T-helper 1 cell treated with Interleukin-12 subunit alpha and Interleukin-12 subunit beta and Interleukin-4 antibody, amounts not matched to agents 30 ng/mL and 1 ng/mL, for 36 hours (primary cell): Measurements from ENCODE around the gene PACS2. TPM values are rescaled to one million over a fixed set of nuclear protein-coding genes. Genes with fewer than 3 reads are reported as not detected.
"Not testable (repeated sequence)": the region's sequence is repeated elsewhere in the genome, so short reads cannot be mapped to it uniquely, and the experiment has no call there.

Experiments
- intact Hi-C: fragments of 100-400 bp; cut with micrococcal nuclease; formaldehyde crosslinking; loops from one replicate; pipeline ENCODE4 v1.15.1; 2024
- total RNA-seq: library from RNA; stranded (reverse); gene quantifications from 2 replicates; pipeline ENCODE4 v1.2.3, GENCODE V29; 2022

Gene PACS2
- total RNA-seq, 1 donor from 2014 or later = 35.8 TPM

- intact Hi-C loops = no loop called here
Observed at GRCh38 chr14:105330491-105330895, 15.9 kb downstream of the PACS2 start.

DNA sequence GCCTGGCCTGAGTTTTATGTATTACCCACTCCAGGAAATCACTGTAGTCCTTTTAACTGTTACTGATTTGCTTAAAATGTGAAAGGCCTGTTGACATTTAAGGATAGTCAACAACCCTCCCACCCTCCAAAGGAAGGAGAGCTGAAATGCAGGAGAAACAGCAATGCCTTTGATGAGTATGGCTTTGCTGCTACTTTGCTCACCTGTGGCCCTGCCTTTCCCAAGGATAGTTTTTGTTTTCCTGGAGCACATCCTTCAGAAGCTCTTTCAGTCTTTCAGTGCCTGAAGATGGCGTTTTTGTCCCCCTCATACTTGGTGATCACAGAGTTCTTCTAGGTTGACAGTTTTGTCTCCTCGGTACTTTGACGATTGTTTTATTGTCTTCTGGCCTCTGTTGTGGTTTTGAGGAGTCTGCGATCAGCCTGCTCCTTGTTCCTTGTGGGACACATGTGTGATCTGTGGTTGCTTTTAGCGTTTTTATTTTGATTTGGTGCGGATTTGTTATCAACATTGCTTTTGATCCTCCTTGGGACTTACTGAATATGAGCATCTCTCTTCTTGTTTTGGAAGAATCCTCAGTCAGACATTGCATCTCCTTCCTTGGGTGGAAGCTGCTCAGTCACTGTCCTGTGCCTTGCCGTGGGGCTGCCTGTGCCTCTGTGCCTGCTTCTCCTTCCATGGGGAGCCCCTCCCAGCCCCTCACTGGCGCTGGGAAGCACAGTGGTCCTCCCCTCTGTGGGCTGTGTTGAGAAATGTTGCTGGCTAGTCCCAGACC lies 17.2 kb downstream of the PACS2 start:
- intact Hi-C loops = no loop called here

DNA sequence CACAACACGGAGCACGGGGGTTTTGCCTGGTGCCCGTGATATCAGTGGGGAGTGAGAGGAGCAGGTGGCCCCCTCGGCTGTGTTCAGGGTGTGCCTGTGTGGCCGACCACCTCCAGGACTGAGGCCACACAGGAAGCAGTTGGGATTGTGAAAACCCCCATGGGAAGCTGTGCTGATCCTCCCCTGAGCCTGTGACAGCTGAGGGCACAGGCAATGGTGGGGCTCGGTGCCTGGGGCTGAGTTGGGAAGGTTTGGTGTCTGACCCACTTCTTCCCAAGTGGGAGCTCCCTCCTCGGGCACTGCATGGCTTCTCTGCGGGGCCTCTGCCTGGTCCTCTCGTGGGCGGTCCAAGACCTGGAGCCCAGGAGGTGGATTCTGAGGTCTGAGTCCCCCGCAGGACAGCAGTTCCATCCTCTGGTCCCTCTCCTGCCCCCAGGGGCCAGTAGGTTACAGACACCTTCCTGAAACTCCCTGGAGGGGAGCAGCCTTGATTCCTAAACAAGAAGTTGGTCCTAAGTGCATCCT lies 17.9 kb downstream of the PACS2 start:
- intact Hi-C loops = no loop called here

GRCh38 chr14:105333020-105333490 lies 18.5 kb downstream of the PACS2 start:
- intact Hi-C loops = no loop called here

- intact Hi-C loops = no loop called here
Observed at GRCh38 chr14:105333613-105334364, 19.2 kb downstream of the PACS2 start.

DNA sequence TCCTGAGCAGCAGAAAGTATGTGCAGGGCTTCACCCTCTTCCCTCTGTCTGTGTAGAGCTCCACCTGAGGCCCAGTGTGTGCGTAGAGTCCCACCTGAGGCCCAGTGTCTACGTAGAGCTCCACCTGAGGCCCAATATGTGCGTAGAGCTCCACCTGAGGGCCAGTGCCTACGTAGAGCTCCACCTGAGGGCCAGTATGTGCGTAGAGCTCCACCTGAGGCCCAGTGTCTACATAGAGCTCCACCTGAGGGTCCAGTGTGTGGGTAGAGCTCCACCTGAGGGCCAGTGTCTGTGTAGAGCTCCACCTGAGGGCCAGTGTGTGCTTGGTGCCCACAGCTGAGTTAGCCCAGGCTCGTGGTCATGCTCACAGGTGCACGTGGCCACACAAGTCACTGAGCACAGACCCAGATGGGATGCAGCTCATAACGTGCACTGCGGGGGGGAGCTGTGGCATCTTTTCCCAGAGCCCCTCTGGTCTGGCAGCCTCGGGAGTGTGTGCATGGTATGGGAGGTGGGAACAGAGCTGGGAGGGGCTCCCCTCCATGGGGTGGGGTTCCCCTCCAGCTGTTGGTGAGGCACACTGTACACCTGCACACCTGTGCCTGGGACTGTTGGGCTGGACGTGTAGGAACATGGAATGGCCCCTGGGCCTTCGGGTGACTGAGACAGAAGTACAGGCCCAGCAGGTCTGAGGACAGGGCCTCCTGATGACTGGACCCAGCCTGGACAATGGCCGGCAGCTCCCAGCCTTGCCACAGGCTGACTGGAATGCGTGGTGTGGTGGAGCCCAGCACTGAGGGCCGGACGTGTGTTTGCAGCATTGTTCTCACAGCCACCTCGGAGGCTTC lies 20.1 kb downstream of the PACS2 start:
- intact Hi-C loops = no loop called here

DNA sequence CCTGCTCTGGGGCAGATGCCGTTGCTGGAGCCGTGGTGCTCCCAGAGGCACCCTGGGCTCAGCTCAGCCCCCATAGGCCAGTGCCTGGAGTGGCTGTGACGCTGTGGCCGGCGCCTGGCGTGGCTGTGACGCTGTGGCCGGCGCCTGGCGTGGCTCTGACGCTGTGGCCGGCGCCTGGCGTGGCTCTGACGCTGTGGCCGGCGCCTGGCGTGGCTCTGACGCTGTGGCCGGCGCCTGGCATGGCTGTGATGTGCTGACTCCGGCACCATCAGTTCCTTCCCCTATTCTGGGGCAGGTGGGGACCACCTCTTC lies 20.6 kb downstream of the PACS2 start:
- intact Hi-C loops = not testable (repeated sequence)

GRCh38 chr14:105335735-105336476 lies 21.4 kb downstream of the PACS2 start:
- intact Hi-C loops = no loop called here

- intact Hi-C loops = no loop called here
Observed at GRCh38 chr14:105336477-105337287, 22.1 kb downstream of the PACS2 start.

DNA sequence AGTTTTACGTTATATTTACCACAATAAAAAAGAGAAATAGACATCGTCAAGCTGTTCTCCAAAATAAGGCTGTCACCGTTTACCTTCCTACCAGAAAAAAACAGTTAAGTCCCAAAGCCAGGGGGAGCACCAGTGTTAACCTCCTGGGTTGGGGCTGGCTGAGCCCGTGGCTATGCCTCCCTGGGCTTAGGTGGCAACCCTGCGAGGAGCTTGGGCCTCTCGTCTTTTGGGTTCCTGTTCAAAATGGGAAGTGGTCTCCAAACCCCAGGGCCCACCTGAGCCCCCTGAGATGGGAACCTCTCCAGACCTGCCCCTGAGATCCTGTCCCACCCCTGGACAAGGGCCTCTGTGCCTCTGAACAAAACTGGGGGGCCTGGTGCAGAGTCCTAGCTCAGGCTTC lies 22.9 kb downstream of the PACS2 start:
- intact Hi-C loops = no loop called here

DNA sequence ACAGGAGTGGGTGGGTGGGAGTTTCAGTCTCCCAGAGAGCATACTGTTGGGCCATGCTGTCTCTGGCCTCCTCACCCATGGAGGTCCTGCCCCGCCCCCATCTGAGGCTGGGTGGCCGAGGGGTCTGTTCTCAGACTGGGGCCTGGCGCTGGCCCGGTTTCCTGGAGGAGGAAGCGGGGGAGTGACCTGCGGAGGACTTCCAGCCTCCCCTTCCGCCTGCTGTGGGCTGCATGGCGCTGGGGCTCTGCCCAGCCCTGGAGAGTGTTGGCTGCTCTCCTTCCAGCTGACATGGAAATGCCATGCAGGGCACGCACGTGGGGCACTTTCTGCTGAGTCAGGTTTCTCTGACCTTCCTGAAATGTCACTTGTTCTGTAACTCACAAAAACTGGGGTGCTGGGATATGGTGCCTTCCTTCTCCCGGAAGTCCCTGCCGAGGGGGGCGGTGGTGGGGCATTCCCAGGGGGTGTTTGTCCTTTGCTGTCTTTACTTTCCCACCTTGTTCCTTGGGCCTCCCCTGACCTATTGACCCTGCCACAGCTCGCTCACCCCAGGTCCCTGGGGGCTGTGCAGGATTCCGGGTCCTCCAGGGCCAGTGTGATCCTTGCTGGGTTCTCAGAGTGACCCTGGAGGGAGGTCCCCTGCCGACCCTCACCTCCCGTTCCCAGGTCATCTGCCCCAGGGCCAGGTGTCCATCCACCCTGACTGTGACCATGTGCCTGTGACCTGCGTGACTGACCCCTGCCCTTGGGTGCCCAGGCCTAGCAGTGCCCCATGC lies 23.6 kb downstream of the PACS2 start:
- intact Hi-C loops = no loop called here

DNA sequence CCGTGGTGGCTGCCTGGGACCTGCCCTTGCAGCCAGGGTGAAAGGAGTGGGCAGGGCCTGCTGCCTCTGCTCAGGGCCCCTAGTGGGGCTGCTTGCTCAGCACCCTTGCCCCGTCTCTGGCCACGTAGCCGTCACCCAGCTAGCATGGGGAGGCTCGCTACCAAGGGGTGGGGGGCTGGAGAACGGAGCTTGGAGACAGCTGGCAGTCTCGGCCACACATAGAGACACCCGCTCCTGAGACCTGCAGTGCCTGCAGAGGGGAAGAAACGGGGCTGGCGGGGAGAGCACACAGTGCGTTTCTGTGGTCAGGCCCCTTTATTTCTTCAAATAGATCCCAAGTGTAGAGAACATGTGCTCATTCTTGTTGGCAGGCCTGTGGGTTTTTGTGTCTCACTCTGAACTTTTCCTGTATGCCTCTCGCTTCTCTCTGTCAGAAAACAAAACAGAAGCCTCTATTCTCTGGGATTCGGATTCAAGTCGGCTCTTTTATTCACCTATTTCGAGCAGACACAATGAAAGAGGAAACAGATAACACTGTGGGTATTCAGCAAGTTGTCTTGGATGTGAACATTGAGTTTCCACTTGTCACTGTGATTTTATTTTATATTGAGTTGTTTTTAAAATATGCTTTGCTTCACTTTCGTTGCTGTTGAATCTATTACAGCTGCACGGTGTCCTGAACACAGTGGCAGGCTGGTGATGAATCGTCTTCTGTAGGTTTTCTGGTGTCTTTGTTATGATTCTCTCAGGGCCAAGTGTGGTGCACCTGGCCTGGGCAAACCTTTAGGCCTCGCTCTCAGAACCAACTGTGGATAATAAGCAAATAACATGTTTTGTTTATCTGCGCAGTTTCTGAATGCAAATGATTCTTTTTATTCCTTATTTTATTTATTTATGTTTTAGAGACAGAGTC lies 26.5 kb downstream of the PACS2 start:
- intact Hi-C loops = no loop called here

- intact Hi-C loops = no loop called here
Observed at GRCh38 chr14:105343194-105343593, 28.6 kb downstream of the PACS2 start.

- intact Hi-C loops = no loop called here
Observed at GRCh38 chr14:105346200-105346533, 31.6 kb downstream of the PACS2 start.

- intact Hi-C loops = no loop called here
Observed at GRCh38 chr14:105346876-105347586, 32.5 kb downstream of the PACS2 start.

DNA sequence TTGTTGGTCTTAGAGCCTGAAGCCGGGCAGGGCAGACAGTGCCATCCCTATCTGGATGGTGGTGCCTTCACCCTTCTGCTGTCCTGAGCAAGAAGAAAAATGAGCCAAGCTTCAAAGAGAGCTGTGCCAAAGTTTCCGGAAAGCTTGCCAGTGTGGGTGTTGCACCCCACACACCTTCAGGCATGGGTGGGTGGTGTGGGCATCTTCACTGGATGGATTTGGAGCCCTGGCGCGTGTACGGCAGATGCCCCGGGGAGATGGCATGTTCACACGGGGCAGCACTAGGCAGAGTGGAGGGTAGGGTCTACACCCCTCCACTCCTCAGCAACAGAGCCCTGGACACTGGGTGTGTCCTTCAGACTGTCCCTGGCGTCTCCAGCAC lies 33.0 kb downstream of the PACS2 start:
- intact Hi-C loops = no loop called here

GRCh38 chr14:105348169-105348944 lies 33.8 kb downstream of the PACS2 start:
- intact Hi-C loops = no loop called here
